ENCODE results near the gene MAN1A1. TPM values are rescaled to one million over a fixed set of nuclear protein-coding genes. Genes with fewer than 3 reads are reported as not detected.

Gene MAN1A1
- total and polyA plus RNA-seq, 2 of the 4 experiments (the other 2 are of a cell fraction): 5.9 to 6.4 TPM

GRCh38 chr6:119182216-119182803, 167.3 kb downstream of the MAN1A1 start:
- Histone ChIP-seq H3K14ac (replicated peaks; ENCODE audit: low read depth, low read length) (no peak overlapping the region), H3K9me3 (ENCODE audit: control insufficient read depth, insufficient read depth, low read length) (no peaks in the 10 kb centered on the region), H3K4me1 (ENCODE audit: control insufficient read depth, insufficient read depth, low read length) (no peaks in the 10 kb centered on the region), H3K4me2 (ENCODE audit: low read depth, low read length) (no peak overlapping the region), H2AFZ (replicated peaks; ENCODE audit: low read length, poor library complexity) (no peak overlapping the region), H3K36me3 (ENCODE audit: control insufficient read depth, insufficient read depth, low read length) (no peaks in the 10 kb centered on the region), H2BK5ac (ENCODE audit: low read depth, low read length, poor library complexity, severe bottlenecking) (no peak overlapping the region), H4K5ac (ENCODE audit: low read depth, low read length) (no peak overlapping the region), H3K4ac (ENCODE audit: low read depth, low read length) (no peak overlapping the region), H3K9me1 (ENCODE audit: insufficient read depth, low read length) (0 out of 2 replicates have a peak, but pooled peaks cover 2% of the 10 kb centered on the region), H3K27me3 (ENCODE audit: control insufficient read depth, insufficient read depth, low read length) (no peaks in the 10 kb centered on the region), H4K20me1 (ENCODE audit: insufficient read depth, low read length) (no peaks in the 10 kb centered on the region), H3K23ac (ENCODE audit: low read depth, low read length) (no peak overlapping the region), H2BK15ac (ENCODE audit: low read depth, low read length) (no peak overlapping the region), H4K8ac (ENCODE audit: low read depth in 2 of 2, low read length in 2 of 2) (no peak overlapping the region), H2AK5ac (ENCODE audit: low read depth, low read length) (no peak overlapping the region), H2AK9ac (replicated peaks; ENCODE audit: low read depth, low read length, poor library complexity) (no peak overlapping the region), H3K18ac (ENCODE audit: low read depth, low read length) (no peak overlapping the region), H3K56ac (ENCODE audit: extremely low read depth, insufficient read depth, low read length) (no peak overlapping the region), H2BK20ac (ENCODE audit: low read depth, low read length) (no peak overlapping the region), H3K27ac (ENCODE audit: insufficient read depth, low read length) (no peak overlapping the region), H3K9ac (ENCODE audit: low read depth, low read length) (no peak overlapping the region), H3K79me1 (ENCODE audit: low read depth in 1 of 2, low read length in 2 of 2) (no peaks in the 10 kb centered on the region), H4K91ac (ENCODE audit: insufficient read depth, low read depth, low read length) (no peak overlapping the region), H3K4me3 (ENCODE audit: insufficient read depth, low read depth, low read length) (no peak overlapping the region), H2BK120ac (ENCODE audit: low read depth, low read length) (no peak overlapping the region)
- in situ Hi-C loops (cut with MboI; ENCODE audit: low sequenced_read_pairs): no loop called here
- no CpG with 5 or more reads among the region's 2 CpGs for WGBS, 2 experiments (ENCODE audit: extremely low coverage in 2 of 2, insufficient read length in 1 of 2)
- CTCF ChIA-PET: no interaction called here
- intact Hi-C loops (cut with micrococcal nuclease): no loop called here
- ATAC-seq (ENCODE audit: low read depth): no peak
- POLR2A ChIA-PET (ENCODE audit: unreplicated experiment): no interaction called here
- dilution Hi-C loops (cut with HindIII; ENCODE audit: low sequenced_read_pairs, unreplicated experiment): no loop called here
- BruUV-seq (replicated peaks): no TSS peak
- DNase-seq: no peak
- TF ChIP-seq SMC3 (IDR thresholded peaks at IDR 0.05; ENCODE audit: low read depth, low read length) (no peak), RFX5 (IDR thresholded peaks at IDR 0.05; ENCODE audit: low read depth, low read length) (no peak), NFE2L2 (IDR thresholded peaks at IDR 0.05; ENCODE audit: low read depth, low read length) (no peak), RCOR1 (IDR thresholded peaks at IDR 0.05; ENCODE audit: insufficient replicate concordance, low read length) (no peak)
